GM12892 (cell line): ENCODE data around the gene CHST8.

Source experiments
- DNase-seq: peaks from one replicate; pipeline ENCODE4 v3.0.0; 2011; ENCODE audit not compliant: insufficient read length
- FAIRE-seq: peaks from 2 replicates; lab custom pipeline; 2011; peaks lifted over from hg19 to GRCh38; lab: Jason Lieb, UNC
- POLR2A ChIP-seq: IDR thresholded peaks from 2 replicates; pipeline ENCODE4 v1.6.1; 2011; ENCODE audit warnings: low read depth, low read length, control low read depth
- POLR2AphosphoS5 ChIP-seq: IDR thresholded peaks from 2 replicates; pipeline ENCODE4 v1.6.1; 2011; ENCODE audit warnings: low read depth, low read length, control low read depth
- TAF1 ChIP-seq: IDR thresholded peaks from 2 replicates; pipeline ENCODE4 v1.6.1; 2011; ENCODE audit warnings: low read depth, mild to moderate bottlenecking, control low read depth, low read length, borderline replicate concordance

Gene CHST8

GRCh38 chr19:33702606-33703437 is 81.1 kb downstream of the CHST8 start:
- DNase-seq (no peak), FAIRE-seq (no peak)
- TF ChIP-seq POLR2AphosphoS5, result no peak
- TF ChIP-seq POLR2A, result no peak
- TF ChIP-seq TAF1, result no peak

GRCh38 chr19:33703438-33703750 is 81.6 kb downstream of the CHST8 start:
- no peak for DNase-seq
- no peak for FAIRE-seq
- TF ChIP-seq POLR2AphosphoS5 (no peak), POLR2A (no peak), TAF1 (no peak)

GRCh38 chr19:33703821-33704220 is 82.1 kb downstream of the CHST8 start:
- DNase-seq (no peak), FAIRE-seq (no peak)
- TF ChIP-seq POLR2A (no peak), POLR2AphosphoS5 (no peak), TAF1 (no peak)

- DNase-seq (no peak), FAIRE-seq (no peak)
- TF ChIP-seq TAF1, result no peak
- TF ChIP-seq POLR2AphosphoS5, result no peak
- TF ChIP-seq POLR2A, result no peak
Observed at GRCh38 chr19:33704271-33704670, 82.5 kb downstream of the CHST8 start.

- TF ChIP-seq POLR2AphosphoS5, result no peak
- TF ChIP-seq TAF1, result no peak
- TF ChIP-seq POLR2A, result no peak
- FAIRE-seq, result no peak
- no peak for DNase-seq
Observed at GRCh38 chr19:33705090-33705847, 83.5 kb downstream of the CHST8 start.

GRCh38 chr19:33705860-33706259 is 84.1 kb downstream of the CHST8 start:
- no peak for TF ChIP-seq TAF1
- no peak for TF ChIP-seq POLR2AphosphoS5
- no peak for TF ChIP-seq POLR2A
- DNase-seq, result no peak
- FAIRE-seq, result no peak

GRCh38 chr19:33706631-33707030 is 84.9 kb downstream of the CHST8 start:
- no peak for FAIRE-seq
- TF ChIP-seq POLR2AphosphoS5, result no peak
- TF ChIP-seq TAF1, result no peak
- TF ChIP-seq POLR2A, result no peak
- no peak for DNase-seq

GRCh38 chr19:33712268-33712667 is 90.5 kb downstream of the CHST8 start:
- FAIRE-seq, result no peak
- TF ChIP-seq POLR2AphosphoS5 (no peak), POLR2A (no peak), TAF1 (no peak)

GRCh38 chr19:33713194-33713593 is 91.4 kb downstream of the CHST8 start:
- no peak for TF ChIP-seq POLR2AphosphoS5
- TF ChIP-seq POLR2A, result no peak
- TF ChIP-seq TAF1, result no peak
- DNase-seq, result no peak

More at GRCh38 chr19:33712268-33712667, 90.5 kb downstream of the CHST8 start:
- DNase-seq, result no peak

GRCh38 chr19:33714149-33714548 is 92.4 kb downstream of the CHST8 start:
- DNase-seq, result no peak
- FAIRE-seq, result no peak
- TF ChIP-seq POLR2A (no peak), TAF1 (no peak)

More at GRCh38 chr19:33713194-33713593, 91.4 kb downstream of the CHST8 start:
- FAIRE-seq, result no peak

- DNase-seq (no peak), FAIRE-seq (no peak)
- TF ChIP-seq TAF1 (no peak), POLR2AphosphoS5 (no peak), POLR2A (no peak)
Observed at GRCh38 chr19:33715462-33715861, 93.7 kb downstream of the CHST8 start.
